SK-N-SH treated with all-trans-retinoic acid at 6 μM for 48 hours (cell line): ENCODE data around the gene RNGTT.

ENCODE experiments used
- ARNTL ChIP-seq: fragments of 450-650 bp; formaldehyde crosslinking; IDR thresholded peaks from 2 replicates; pipeline ENCODE4 v1.5.0; 2020; ENCODE audit warnings: low read depth, mild to moderate bottlenecking, moderate library complexity, borderline replicate concordance
- BACH2 ChIP-seq: fragments of 250-450 bp; sonication (Bioruptor Pico); IDR thresholded peaks from 2 replicates; pipeline ENCODE4 v1.9.0; 2021; ENCODE audit warnings: mild to moderate bottlenecking, borderline replicate concordance
- CSDC2 ChIP-seq: fragments of 250-450 bp; sonication (Bioruptor Pico); IDR thresholded peaks from 2 replicates; pipeline ENCODE4 v1.5.0; 2020; ENCODE audit warnings: mild to moderate bottlenecking, moderate library complexity
- ESRRG ChIP-seq: fragments of 250-450 bp; sonication (Bioruptor Pico); IDR thresholded peaks from 2 replicates; pipeline ENCODE4 v1.6.1; 2021; ENCODE audit warnings: mild to moderate bottlenecking
- OSR1 ChIP-seq: fragments of 250-450 bp; sonication (Bioruptor Pico); IDR thresholded peaks from 2 replicates; pipeline ENCODE4 v1.8.0; 2022; ENCODE audit warnings: moderate library complexity, mild to moderate bottlenecking, inconsistent platforms
- PATZ1 ChIP-seq: fragments of 250-450 bp; sonication (Bioruptor Pico); IDR thresholded peaks from 2 replicates; pipeline ENCODE4 v1.8.0; 2020; ENCODE audit warnings: mild to moderate bottlenecking, moderate library complexity, borderline replicate concordance
- RARB ChIP-seq: fragments of 250-450 bp; sonication (Bioruptor Pico); IDR thresholded peaks from 2 replicates; pipeline ENCODE4 v1.8.0; 2021; ENCODE audit warnings: mild to moderate bottlenecking, moderate library complexity
- SNAI2 ChIP-seq: fragments of 250-450 bp; sonication (Bioruptor Pico); IDR thresholded peaks from 2 replicates; pipeline ENCODE4 v1.5.0; 2020; ENCODE audit warnings: mild to moderate bottlenecking, moderate library complexity
- TSHZ2 ChIP-seq: fragments of 250-450 bp; sonication (Bioruptor Pico); IDR thresholded peaks from 2 replicates; pipeline ENCODE4 v1.5.0; 2020; ENCODE audit warnings: mild to moderate bottlenecking, moderate library complexity
- ZC3H10 ChIP-seq: fragments of 250-450 bp; sonication (Bioruptor Pico); IDR thresholded peaks from 2 replicates; pipeline ENCODE4 v1.5.1; 2021; ENCODE audit warnings: mild to moderate bottlenecking, moderate library complexity
- ZFP3 ChIP-seq: fragments of 250-450 bp; sonication (Bioruptor Pico); IDR thresholded peaks from 2 replicates; pipeline ENCODE4 v1.5.0; 2020; ENCODE audit warnings: mild to moderate bottlenecking, moderate library complexity
- ZFP30 ChIP-seq: fragments of 450-650 bp; formaldehyde crosslinking; IDR thresholded peaks from 2 replicates; pipeline ENCODE4 v1.5.0; 2022; ENCODE audit warnings: mild to moderate bottlenecking, moderate library complexity
- ZNF70 ChIP-seq: fragments of 450-650 bp; formaldehyde crosslinking; IDR thresholded peaks from 2 replicates; pipeline ENCODE4 v1.5.0; 2020; ENCODE audit warnings: mild to moderate bottlenecking, moderate library complexity
- ZNF8 ChIP-seq: fragments of 450-650 bp; formaldehyde crosslinking; IDR thresholded peaks from 2 replicates; pipeline ENCODE4 v1.5.0; 2020; ENCODE audit warnings: mild to moderate bottlenecking, moderate library complexity

GRCh38 chr6:88611721-88612120 is 351.7 kb downstream of the RNGTT start:
- TF ChIP-seq ARNTL (no peak), ZC3H10 (CRISPR knock-in tag) (no peak), OSR1 (CRISPR knock-in tag) (no peak), ZFP3 (CRISPR knock-in tag) (no peak), RARB (CRISPR knock-in tag) (no peak), ESRRG (no peak), SNAI2 (CRISPR knock-in tag) (no peak), TSHZ2 (CRISPR knock-in tag) (no peak), CSDC2 (CRISPR knock-in tag) (no peak), PATZ1 (CRISPR knock-in tag) (no peak), ZNF70 (CRISPR knock-in tag) (no peak), BACH2 (CRISPR knock-in tag) (no peak), ZNF8 (CRISPR knock-in tag) (no peak), ZFP30 (CRISPR knock-in tag) (no peak)
